Neural crest cell (in vitro differentiated cells): ENCODE measurements around the gene INO80. TPM values are rescaled to one million over a fixed set of nuclear protein-coding genes. Genes with fewer than 3 reads are reported as not detected.

Source experiments
- DNase-seq: peaks from one replicate; pipeline ENCODE4 v3.0.0; 2021; ENCODE audit warnings: low read depth, mixed read lengths, low spot score
- H3K27ac Mint-ChIP-seq: one replicate; pipeline ENCODE4 v1.8.0; 2021; ENCODE audit warnings: mild to moderate bottlenecking, mixed read lengths; ENCODE audit not compliant: unreplicated experiment
- H3K27me3 Mint-ChIP-seq: 2 replicates; pipeline ENCODE4 v1.8.0; 2021; ENCODE audit warnings: low read depth, mild to moderate bottlenecking, mixed read lengths
- H3K36me3 Mint-ChIP-seq: 2 replicates; pipeline ENCODE4 v1.8.0; 2021; ENCODE audit warnings: low read depth, mild to moderate bottlenecking, mixed read lengths
- H3K4me1 Mint-ChIP-seq: 2 replicates; pipeline ENCODE4 v1.8.0; 2021; ENCODE audit warnings: mixed read lengths
- H3K4me3 Mint-ChIP-seq: one replicate; pipeline ENCODE4 v1.8.0; 2021; ENCODE audit warnings: mild to moderate bottlenecking, mixed read lengths
- H3K9me3 Mint-ChIP-seq: 2 replicates; pipeline ENCODE4 v1.8.0; 2021; ENCODE audit warnings: mixed read lengths
- CTCF ChIP-seq: fragments of 200-600 bp; sonication (generic); conservative IDR thresholded peaks from 2 replicates; pipeline ENCODE4 v1.5.0; 2021; ENCODE audit warnings: antibody characterized with exemption, mild to moderate bottlenecking
- total RNA-seq: library from RNA; stranded (reverse); gene quantifications from 2 replicates; pipeline ENCODE4 v1.2.1, GENCODE V29; 2021

INO80 gene
- total RNA-seq, 1 donor from 2014 or later: 18.5 TPM

GRCh38 chr15:41051139-41051538 is 64.9 kb downstream of the INO80 start:
- DNase-seq: no peak
- TF ChIP-seq CTCF: no peak
- no peaks in the 10 kb centered on the region for H3K4me1 Mint-ChIP-seq
- no peak overlapping the region for H3K27ac Mint-ChIP-seq
- H3K4me3 Mint-ChIP-seq: no peak overlapping the region
- H3K36me3 Mint-ChIP-seq: peaks cover 19% of the 10 kb centered on the region
- no peaks in the 10 kb centered on the region for H3K27me3 Mint-ChIP-seq
- no peaks in the 10 kb centered on the region for H3K9me3 Mint-ChIP-seq

GRCh38 chr15:41048852-41049251 is 67.2 kb downstream of the INO80 start:
- TF ChIP-seq CTCF: no peak
- Mint-ChIP-seq H3K4me1 (no peaks in the 10 kb centered on the region), H3K9me3 (no peaks in the 10 kb centered on the region), H3K27ac (no peak overlapping the region), H3K4me3 (no peak overlapping the region), H3K36me3 (peaks cover 18% of the 10 kb centered on the region), H3K27me3 (no peaks in the 10 kb centered on the region)
- DNase-seq: no peak

- Mint-ChIP-seq H3K9me3 (no peaks in the 10 kb centered on the region), H3K36me3 (peaks cover 16% of the 10 kb centered on the region), H3K4me1 (no peaks in the 10 kb centered on the region), H3K27ac (no peak overlapping the region), H3K4me3 (no peak overlapping the region), H3K27me3 (no peaks in the 10 kb centered on the region)
- no peak for TF ChIP-seq CTCF
- no peak for DNase-seq
These were observed 67.7 kb downstream of the INO80 start for GRCh38 chr15:41048397-41048796.

- Mint-ChIP-seq H3K9me3 (no peaks in the 10 kb centered on the region), H3K4me3 (no peak overlapping the region), H3K27ac (peak overlapping the region; percentile 28), H3K4me1 (no peaks in the 10 kb centered on the region), H3K27me3 (no peaks in the 10 kb centered on the region), H3K36me3 (peaks cover 16% of the 10 kb centered on the region)
- TF ChIP-seq CTCF: no peak
- no peak for DNase-seq
These were observed 68.6 kb downstream of the INO80 start for GRCh38 chr15:41047474-41047873.

- H3K4me1 Mint-ChIP-seq: no peaks in the 10 kb centered on the region
- peaks cover 16% of the 10 kb centered on the region for H3K36me3 Mint-ChIP-seq
- no peaks in the 10 kb centered on the region for H3K27me3 Mint-ChIP-seq
- no peak for DNase-seq
- no peak overlapping the region for H3K4me3 Mint-ChIP-seq
- H3K9me3 Mint-ChIP-seq: no peaks in the 10 kb centered on the region
- TF ChIP-seq CTCF: no peak
- H3K27ac Mint-ChIP-seq: no peak overlapping the region
These were observed 72.7 kb downstream of the INO80 start for GRCh38 chr15:41043276-41043951.
